ENCODE results near the gene CEP104. TPM values are rescaled to one million over a fixed set of nuclear protein-coding genes. Genes with fewer than 3 reads are reported as not detected.

The CEP104 gene
- total RNA-seq, 4 donors from 2014 or later: 26.0 to 41.6 (median 30.8) TPM

DNA sequence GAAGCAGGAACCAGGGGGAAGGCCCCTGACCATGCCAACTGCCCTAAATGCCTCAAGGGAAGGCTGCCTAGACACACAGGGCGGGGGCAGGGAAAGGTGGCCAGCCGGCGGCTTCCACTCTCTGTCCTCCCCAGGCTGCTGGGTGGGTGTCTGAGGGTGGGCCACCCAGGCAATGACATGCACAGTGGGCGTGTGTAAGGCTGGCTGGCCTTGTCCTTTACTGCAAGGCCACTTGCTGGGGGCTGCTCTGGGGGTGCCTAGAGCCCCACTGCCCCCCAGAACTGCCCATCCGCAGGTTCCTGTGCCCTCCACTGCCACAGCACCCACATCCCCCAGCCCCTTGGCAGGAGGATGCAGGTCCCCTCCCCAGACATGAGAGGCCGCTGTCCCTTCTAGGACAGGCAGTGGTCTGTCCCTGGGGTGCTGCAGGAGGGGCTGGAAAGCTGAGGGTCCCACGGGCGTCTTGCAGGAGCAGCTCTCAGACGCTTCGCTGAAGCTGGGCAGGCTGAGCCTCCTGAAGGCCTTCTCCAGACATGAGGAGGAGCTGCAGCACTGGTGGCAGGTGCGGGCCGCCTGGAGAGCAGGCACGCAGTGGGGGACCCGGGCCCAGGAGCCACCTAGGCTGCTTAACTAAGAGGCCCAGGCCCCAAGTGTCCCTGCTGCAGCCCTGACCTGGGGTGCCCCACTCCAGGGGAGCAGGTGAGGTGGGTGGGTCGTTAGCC is 94.7 kb downstream of the CEP104 start:
- intact Hi-C loops (cut with DNase I): no loop called here
- 74 to 85% methylated on average over 5 to 9 of the region's 15 CpGs for WGBS, 2 donors
- DNase-seq: no peak
- H3K4me1 ChIP-seq: no peaks in the 10 kb centered on the region
- no peaks in the 10 kb centered on the region for H3K36me3 ChIP-seq
- no peaks in the 10 kb centered on the region for H3K9me3 ChIP-seq
- TF ChIP-seq, protein P1, sequence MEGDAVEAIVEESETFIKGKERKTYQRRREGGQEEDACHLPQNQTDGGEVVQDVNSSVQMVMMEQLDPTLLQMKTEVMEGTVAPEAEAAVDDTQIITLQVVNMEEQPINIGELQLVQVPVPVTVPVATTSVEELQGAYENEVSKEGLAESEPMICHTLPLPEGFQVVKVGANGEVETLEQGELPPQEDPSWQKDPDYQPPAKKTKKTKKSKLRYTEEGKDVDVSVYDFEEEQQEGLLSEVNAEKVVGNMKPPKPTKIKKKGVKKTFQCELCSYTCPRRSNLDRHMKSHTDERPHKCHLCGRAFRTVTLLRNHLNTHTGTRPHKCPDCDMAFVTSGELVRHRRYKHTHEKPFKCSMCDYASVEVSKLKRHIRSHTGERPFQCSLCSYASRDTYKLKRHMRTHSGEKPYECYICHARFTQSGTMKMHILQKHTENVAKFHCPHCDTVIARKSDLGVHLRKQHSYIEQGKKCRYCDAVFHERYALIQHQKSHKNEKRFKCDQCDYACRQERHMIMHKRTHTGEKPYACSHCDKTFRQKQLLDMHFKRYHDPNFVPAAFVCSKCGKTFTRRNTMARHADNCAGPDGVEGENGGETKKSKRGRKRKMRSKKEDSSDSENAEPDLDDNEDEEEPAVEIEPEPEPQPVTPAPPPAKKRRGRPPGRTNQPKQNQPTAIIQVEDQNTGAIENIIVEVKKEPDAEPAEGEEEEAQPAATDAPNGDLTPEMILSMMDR (IDR thresholded peaks at IDR 0.05): no peak
- TF ChIP-seq POLR2A (IDR thresholded peaks at IDR 0.05): no peak
- no peak overlapping the region for H3K4me3 ChIP-seq (replicated peaks in 1 of 3)
- no peak overlapping the region for H3K27ac ChIP-seq
- H3K27me3 ChIP-seq: no peaks in the 10 kb centered on the region

Small RNA genes within 50 kb of the gene (small RNA-seq; reads per million reads assigned to genes)
- not detected for gene RN7SL574P

Other genes with a start within 250 kb of the CEP104 start
- gene MEGF6, start 245.7 kb downstream of the CEP104 start, total RNA-seq: 10 to 100 TPM in 3 of 4 donors, 1 to 10 TPM in 1; 9.4 to 25.8 (median 21.8) TPM
- gene TPRG1L, start 232.2 kb downstream of the CEP104 start, total RNA-seq: 10 to 100 TPM; 33.9 to 45.1 (median 40.0) TPM
- gene WRAP73, start 207.1 kb downstream of the CEP104 start, total RNA-seq: 10 to 100 TPM; 18.5 to 44.0 (median 21.0) TPM
- under 1 TPM in 2 of 4 donors, not detected in 2; 0.33 to 0.49 TPM for gene TP73, start 204.7 kb downstream of the CEP104 start, total RNA-seq
- under 1 TPM in 1 of 4 donors, not detected in 3; 0.13 TPM for gene CCDC27, start 104.8 kb downstream of the CEP104 start, total RNA-seq
- gene SMIM1, start 84.5 kb downstream of the CEP104 start, total RNA-seq: 10 to 100 TPM in 1 of 4 donors, 1 to 10 TPM in 3; 8.6 to 20.2 (median 9.7) TPM
- 10 to 100 TPM; 38.7 to 45.2 (median 43.7) TPM for gene LRRC47, start 60.7 kb downstream of the CEP104 start, total RNA-seq
- gene DFFB, start 265 bp upstream of the CEP104 start, total RNA-seq: 1 to 10 TPM; 5.1 to 8.6 (median 6.8) TPM
- gene C1orf174, start 43.1 kb upstream of the CEP104 start, total RNA-seq: 10 to 100 TPM; 27.3 to 36.6 (median 32.7) TPM